GM23338 (cell line): ENCODE results near the gene SORCS2. TPM values are rescaled to one million over a fixed set of nuclear protein-coding genes. Genes with fewer than 3 reads are reported as not detected.

Experiments used
- ATAC-seq: fragments of 200-7000 bp; cut with Tn5 transposase; 3 replicates; pipeline ENCODE4 v1.9.1; 2020
- DNase-seq: peaks from one replicate; pipeline ENCODE4 v3.0.0-alpha.2; 2015; ENCODE audit warnings: low spot score
- H2AFZ ChIP-seq: fragments of 200-600 bp; sonication (generic); 2 replicates; pipeline ENCODE4 v1.8.0; 2016; ENCODE audit warnings: antibody characterized with exemption, mild to moderate bottlenecking, moderate library complexity
- H3F3A ChIP-seq: fragments of 200-600 bp; sonication (generic); replicated peaks from 2 replicates; pipeline ENCODE4 v1.8.0; 2017; ENCODE audit warnings: antibody characterized with exemption, mixed run types, low read depth
- H3K27ac ChIP-seq: fragments of 200-600 bp; sonication (generic); 2 replicates; pipeline ENCODE4 v1.6.1; 2016; ENCODE audit warnings: low read depth
- H3K27me3 ChIP-seq: fragments of 200-600 bp; sonication (generic); 2 replicates; pipeline ENCODE4 v1.8.0; 2016; ENCODE audit warnings: mild to moderate bottlenecking, mixed run types, moderate library complexity; ENCODE audit not compliant: insufficient read depth
- H3K36me3 ChIP-seq: fragments of 200-600 bp; sonication (generic); 2 replicates; pipeline ENCODE4 v1.8.0; 2016; ENCODE audit warnings: mild to moderate bottlenecking; ENCODE audit not compliant: insufficient read depth
- H3K4me1 ChIP-seq: fragments of 200-600 bp; sonication (generic); 2 replicates; pipeline ENCODE4 v1.8.0; 2016; ENCODE audit warnings: mild to moderate bottlenecking, moderate library complexity; ENCODE audit not compliant: insufficient read depth
- H3K4me2 ChIP-seq: fragments of 200-600 bp; sonication (generic); 2 replicates; pipeline ENCODE4 v1.7.1; 2017; ENCODE audit warnings: mixed run types
- H3K4me3 ChIP-seq: fragments of 200-600 bp; sonication (generic); 2 replicates; pipeline ENCODE4 v1.6.1; 2016; ENCODE audit warnings: mixed run types
- H3K79me2 ChIP-seq: fragments of 200-600 bp; sonication (generic); replicated peaks from 2 replicates; pipeline ENCODE4 v1.8.0; 2017; ENCODE audit warnings: mild to moderate bottlenecking; ENCODE audit not compliant: insufficient read depth
- H3K9me2 ChIP-seq: fragments of 200-600 bp; sonication (generic); 2 replicates; pipeline ENCODE4 v1.8.0; 2017; ENCODE audit not compliant: insufficient read depth
- H4K20me1 ChIP-seq: fragments of 200-600 bp; sonication (generic); replicated peaks from 2 replicates; pipeline ENCODE4 v1.8.0; 2017; ENCODE audit warnings: mild to moderate bottlenecking; ENCODE audit not compliant: insufficient read depth
- H3K27ac Mint-ChIP-seq: 2 replicates; pipeline ENCODE4 v1.8.0; 2020; ENCODE audit warnings: inconsistent platforms, mild to moderate bottlenecking, moderate library complexity, mixed read lengths
- H3K27me3 Mint-ChIP-seq: 3 replicates; pipeline ENCODE4 v1.8.0; 2022; ENCODE audit warnings: low read depth, mild to moderate bottlenecking, moderate library complexity, mixed read lengths, inconsistent platforms; ENCODE audit not compliant: insufficient read depth, poor library complexity
- H3K36me3 Mint-ChIP-seq: 3 replicates; pipeline ENCODE4 v1.8.0; 2021; ENCODE audit warnings: low read depth, mild to moderate bottlenecking, inconsistent platforms, moderate library complexity, mixed read lengths
- H3K4me1 Mint-ChIP-seq: 3 replicates; pipeline ENCODE4 v1.8.0; 2020; ENCODE audit warnings: mild to moderate bottlenecking, inconsistent platforms, mixed read lengths
- H3K4me3 Mint-ChIP-seq: 3 replicates; pipeline ENCODE4 v1.8.0; 2021; ENCODE audit warnings: moderate library complexity, mild to moderate bottlenecking, inconsistent platforms, mixed read lengths
- H3K9me3 Mint-ChIP-seq: 3 replicates; pipeline ENCODE4 v1.8.0; 2020; ENCODE audit warnings: moderate library complexity, mild to moderate bottlenecking, inconsistent platforms, mixed read lengths
- CREB1 ChIP-seq: fragments of 250-450 bp; sonication (Bioruptor Pico); IDR thresholded peaks from 2 replicates; pipeline ENCODE4 v1.5.0; 2020; ENCODE audit warnings: low read depth, mild to moderate bottlenecking, moderate library complexity
- CTCF ChIP-seq, 2 experiments: fragments of 200-600 bp in 1 of 2; sonication (generic) in 1 of 2; conservative IDR thresholded peaks; 2 replicates each; pipeline versions ENCODE4 v1.5.1 to v1.6.1; 2016 to 2017; ENCODE audit warnings: antibody characterized with exemption in 2 of 2, low read depth in 2 of 2, mild to moderate bottlenecking in 2 of 2, moderate library complexity in 1 of 2
- EZH2 ChIP-seq: fragments of 200-600 bp; sonication (generic); IDR thresholded peaks from one replicate; pipeline ENCODE4 v1.8.0; 2017; ENCODE audit warnings: antibody characterized with exemption, mild to moderate bottlenecking, low read depth; ENCODE audit not compliant: unreplicated experiment
- EZH2phosphoT487 ChIP-seq: fragments of 200-600 bp; sonication (generic); IDR thresholded peaks from one replicate; pipeline ENCODE4 v1.8.1; 2018; ENCODE audit warnings: antibody characterized with exemption; ENCODE audit not compliant: unreplicated experiment
- JUNB ChIP-seq: IDR thresholded peaks from one replicate; pipeline ENCODE4 v1.6.1; 2016; ENCODE audit warnings: antibody characterized with exemption; ENCODE audit not compliant: unreplicated experiment
- POLR2AphosphoS5 ChIP-seq: IDR thresholded peaks from 2 replicates; pipeline ENCODE4 v1.6.1; 2016; ENCODE audit warnings: antibody characterized with exemption, low read depth
- STAT1 ChIP-seq: IDR thresholded peaks from one replicate; pipeline ENCODE4 v1.6.1; 2016; ENCODE audit warnings: antibody characterized with exemption; ENCODE audit not compliant: unreplicated experiment
- ZNF462 ChIP-seq: fragments of 250-450 bp; sonication (Bioruptor Pico); IDR thresholded peaks from 2 replicates; pipeline ENCODE4 v1.5.0; 2020; ENCODE audit warnings: mild to moderate bottlenecking, moderate library complexity
- polyA plus RNA-seq: library from polyadenylated mRNA; unstranded; fragments of >200 nt; fragmentation: Nextera tagmentation; extraction: Ambion mirVana; gene quantifications from 2 replicates; pipeline ENCODE4 v1.2.1, GENCODE V29; 2016
- total RNA-seq: library from RNA; depleted of rRNA; stranded (reverse); fragments of >200 nt; shearing (Covaris generic); gene quantifications from 2 replicates; pipeline ENCODE4 v1.2.3, GENCODE V29; 2014
- TF ChIP-seq, protein P1 (sequence below): IDR thresholded peaks from one replicate; pipeline ENCODE4 v1.6.1; 2018; ENCODE audit warnings: antibody characterized with exemption; ENCODE audit not compliant: unreplicated experiment

The SORCS2 gene
- total and polyA plus RNA-seq, 2 experiments from 2014 or later = 0.47 to 2.4 TPM

DNA sequence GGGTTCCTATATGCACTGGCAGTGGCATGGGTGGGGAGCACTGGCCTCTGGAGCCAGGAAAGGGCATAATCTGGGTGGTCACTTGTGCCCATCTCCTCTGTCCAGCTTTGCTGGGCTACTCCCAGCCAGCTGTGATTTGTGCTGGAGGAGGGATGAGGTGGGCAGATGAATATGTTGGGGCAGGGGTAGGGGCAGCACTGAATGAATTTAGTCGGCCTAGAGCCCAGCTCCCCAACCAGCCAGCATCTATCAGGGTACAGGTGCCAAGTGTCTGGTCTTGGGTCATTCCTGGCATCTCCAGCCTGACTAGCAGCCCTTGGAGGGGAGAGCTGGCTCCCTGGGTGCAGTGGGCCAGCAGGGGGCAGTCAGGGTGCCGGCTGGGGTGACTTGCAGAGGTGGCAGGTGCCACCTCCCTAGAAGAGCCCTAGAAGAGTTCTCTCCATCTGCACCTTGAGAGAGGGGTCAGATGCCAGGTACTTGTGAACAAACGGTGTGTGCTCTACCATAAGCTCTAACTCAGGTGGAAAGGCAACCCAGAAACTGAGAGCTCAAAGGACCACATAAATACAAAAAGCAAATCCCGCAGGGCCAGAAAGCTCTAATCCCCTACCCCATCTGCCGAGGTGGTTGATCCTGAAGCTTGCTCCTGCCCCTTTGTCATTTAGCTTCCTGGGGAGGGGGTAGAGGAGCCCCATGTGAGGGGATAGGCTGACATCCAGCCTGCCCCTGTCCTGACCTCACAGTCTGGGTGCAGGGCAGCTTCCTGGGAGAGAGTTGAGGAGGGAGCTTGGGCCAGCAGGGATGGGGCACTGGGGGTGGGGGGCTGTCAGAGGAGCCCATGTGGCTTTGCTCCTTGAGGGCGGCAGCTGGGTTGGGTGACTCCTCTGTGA, 2.2 kb downstream of the SORCS2 start:
- Mint-ChIP-seq H3K4me1 (peaks cover 30% of the 10 kb centered on the region), H3K27me3 (peaks cover 37% of the 10 kb centered on the region), H3K4me3 (peak overlapping the region; percentile 42; the same call in 2 of the 3 replicates), H3K9me3 (no peaks in the 10 kb centered on the region), H3K27ac (no peak overlapping the region), H3K36me3 (no peaks in the 10 kb centered on the region)
- no peaks in the 10 kb centered on the region for H3K79me2 ChIP-seq
- no peak overlapping the region; the same call in 1 of the 2 replicates for H3K4me2 ChIP-seq
- no peak overlapping the region for H3K27ac ChIP-seq
- ATAC-seq (no peak), DNase-seq (no peak)
- peaks cover 22% of the 10 kb centered on the region for H3K27me3 ChIP-seq
- H4K20me1 ChIP-seq = no peaks in the 10 kb centered on the region; the same call in 1 of the 2 replicates
- H3K4me3 ChIP-seq = no peak overlapping the region
- no peaks in the 10 kb centered on the region for H3F3A ChIP-seq
- no peak overlapping the region for H2AFZ ChIP-seq
- TF ChIP-seq STAT1 = no peak
- TF ChIP-seq EZH2phosphoT487 = no peak
- peak; percentile 47 to 61 for TF ChIP-seq CTCF (conservative IDR thresholded peaks at IDR 0.05; ENCODE audit: low read depth in 2 of 2)
- TF ChIP-seq JUNB = no peak
- H3K36me3 ChIP-seq = no peaks in the 10 kb centered on the region
- H3K9me2 ChIP-seq = no peaks in the 10 kb centered on the region
- H3K4me1 ChIP-seq = peaks cover 7% of the 10 kb centered on the region; the same call in 1 of the 2 replicates

GRCh38 chr4:7195141-7195515, 2.8 kb downstream of the SORCS2 start:
- Histone ChIP-seq H3K27me3 (peaks cover 22% of the 10 kb centered on the region), H3K4me3 (no peak overlapping the region), H3K36me3 (no peaks in the 10 kb centered on the region), H3F3A (no peaks in the 10 kb centered on the region), H3K4me1 (peaks cover 7% of the 10 kb centered on the region; the same call in 1 of the 2 replicates), H3K4me2 (no peak overlapping the region), H3K27ac (no peak overlapping the region), H3K79me2 (no peaks in the 10 kb centered on the region), H3K9me2 (no peaks in the 10 kb centered on the region), H2AFZ (no peak overlapping the region), H4K20me1 (no peaks in the 10 kb centered on the region; the same call in 1 of the 2 replicates)
- DNase-seq (no peak), ATAC-seq (no peak)
- H3K36me3 Mint-ChIP-seq = no peaks in the 10 kb centered on the region
- H3K27me3 Mint-ChIP-seq = peaks cover 34% of the 10 kb centered on the region
- peaks cover 30% of the 10 kb centered on the region for H3K4me1 Mint-ChIP-seq
- H3K27ac Mint-ChIP-seq = no peak overlapping the region
- H3K4me3 Mint-ChIP-seq = no peak overlapping the region
- no peaks in the 10 kb centered on the region for H3K9me3 Mint-ChIP-seq
- TF ChIP-seq CREB1 (no peak), POLR2AphosphoS5 (no peak), EZH2 (no peak), JUNB (no peak), ZNF462 (CRISPR knock-in tag) (no peak)
- TF ChIP-seq, protein P1, sequence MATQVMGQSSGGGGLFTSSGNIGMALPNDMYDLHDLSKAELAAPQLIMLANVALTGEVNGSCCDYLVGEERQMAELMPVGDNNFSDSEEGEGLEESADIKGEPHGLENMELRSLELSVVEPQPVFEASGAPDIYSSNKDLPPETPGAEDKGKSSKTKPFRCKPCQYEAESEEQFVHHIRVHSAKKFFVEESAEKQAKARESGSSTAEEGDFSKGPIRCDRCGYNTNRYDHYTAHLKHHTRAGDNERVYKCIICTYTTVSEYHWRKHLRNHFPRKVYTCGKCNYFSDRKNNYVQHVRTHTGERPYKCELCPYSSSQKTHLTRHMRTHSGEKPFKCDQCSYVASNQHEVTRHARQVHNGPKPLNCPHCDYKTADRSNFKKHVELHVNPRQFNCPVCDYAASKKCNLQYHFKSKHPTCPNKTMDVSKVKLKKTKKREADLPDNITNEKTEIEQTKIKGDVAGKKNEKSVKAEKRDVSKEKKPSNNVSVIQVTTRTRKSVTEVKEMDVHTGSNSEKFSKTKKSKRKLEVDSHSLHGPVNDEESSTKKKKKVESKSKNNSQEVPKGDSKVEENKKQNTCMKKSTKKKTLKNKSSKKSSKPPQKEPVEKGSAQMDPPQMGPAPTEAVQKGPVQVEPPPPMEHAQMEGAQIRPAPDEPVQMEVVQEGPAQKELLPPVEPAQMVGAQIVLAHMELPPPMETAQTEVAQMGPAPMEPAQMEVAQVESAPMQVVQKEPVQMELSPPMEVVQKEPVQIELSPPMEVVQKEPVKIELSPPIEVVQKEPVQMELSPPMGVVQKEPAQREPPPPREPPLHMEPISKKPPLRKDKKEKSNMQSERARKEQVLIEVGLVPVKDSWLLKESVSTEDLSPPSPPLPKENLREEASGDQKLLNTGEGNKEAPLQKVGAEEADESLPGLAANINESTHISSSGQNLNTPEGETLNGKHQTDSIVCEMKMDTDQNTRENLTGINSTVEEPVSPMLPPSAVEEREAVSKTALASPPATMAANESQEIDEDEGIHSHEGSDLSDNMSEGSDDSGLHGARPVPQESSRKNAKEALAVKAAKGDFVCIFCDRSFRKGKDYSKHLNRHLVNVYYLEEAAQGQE = no peak
